Muscle layer of colon (tissue), 2 donors: ENCODE results near the gene PBX3.

Experiments used
- H3K27ac ChIP-seq: one replicate; pipeline ENCODE4 v1.7.0; 2013; ENCODE audit warnings: low read depth, mild to moderate bottlenecking, low read length, moderate library complexity
- H3K27me3 ChIP-seq, 2 donors: one replicate each; pipeline ENCODE4 v1.7.0; 2013; ENCODE audit warnings: low read length in 2 of 2, mild to moderate bottlenecking in 2 of 2; ENCODE audit not compliant: insufficient read depth in 2 of 2, control insufficient read depth in 1 of 2
- H3K36me3 ChIP-seq: one replicate; pipeline ENCODE4 v1.7.0; 2013; ENCODE audit warnings: mild to moderate bottlenecking, low read length; ENCODE audit not compliant: insufficient read depth
- H3K4me1 ChIP-seq: one replicate; pipeline ENCODE4 v1.7.0; 2013; ENCODE audit warnings: mild to moderate bottlenecking, low read length; ENCODE audit not compliant: insufficient read depth
- H3K4me3 ChIP-seq, 2 donors: one replicate each; pipeline ENCODE4 v1.7.0; 2013; ENCODE audit warnings: low read length in 2 of 2, low read depth in 1 of 2, mild to moderate bottlenecking in 1 of 2, moderate library complexity in 1 of 2
- H3K9ac ChIP-seq: one replicate; pipeline ENCODE4 v1.7.0; 2013; ENCODE audit warnings: low read length
- H3K9me3 ChIP-seq: one replicate; pipeline ENCODE4 v1.7.0; 2013; ENCODE audit warnings: mild to moderate bottlenecking, low read length
- donor health status: abdominal sarcoma.
- donor health status: Adenocarcinoma of cecum.

PBX3 gene

DNA sequence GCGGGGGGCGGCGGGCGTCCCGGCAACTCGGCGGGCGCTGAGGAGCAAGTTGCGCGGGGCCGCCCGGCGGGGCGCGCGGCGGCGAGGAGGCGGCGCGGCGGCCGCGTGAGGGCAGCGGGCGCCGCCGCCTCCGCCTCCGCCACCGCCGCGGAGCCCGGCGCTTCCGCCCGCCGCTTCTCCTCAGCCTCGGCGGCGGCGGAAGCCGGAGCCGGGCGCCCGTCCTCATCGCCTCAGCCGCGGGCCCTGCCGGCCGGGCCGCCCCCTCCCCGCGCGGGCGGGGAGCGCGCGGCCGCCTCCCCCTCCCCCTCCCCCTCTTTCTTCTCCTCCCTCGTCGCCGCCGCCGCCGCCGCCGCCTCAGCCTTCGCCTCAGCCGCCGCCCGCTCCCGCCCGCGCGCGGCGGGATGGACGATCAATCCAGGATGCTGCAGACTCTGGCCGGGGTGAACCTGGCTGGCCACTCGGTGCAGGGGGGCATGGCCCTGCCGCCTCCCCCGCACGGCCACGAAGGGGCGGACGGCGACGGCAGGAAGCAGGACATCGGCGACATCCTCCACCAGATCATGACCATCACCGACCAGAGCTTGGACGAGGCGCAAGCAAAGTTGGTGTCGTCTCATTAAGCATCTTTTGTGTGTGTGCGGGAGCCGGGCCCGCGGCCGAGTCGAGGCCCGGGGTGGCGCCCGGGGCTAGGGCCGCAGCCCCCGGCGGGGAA, at the start of gene PBX3:
Gene PBX3, plus strand, starts transcription at position 321 of the 712 bp plus-strand sequence.
- H3K27me3 ChIP-seq = no peaks in the 10 kb centered on the region
- H3K4me1 ChIP-seq = peaks cover 18% of the 10 kb centered on the region
- H3K27ac ChIP-seq = peak within 1 kb of the TSS; percentile 91
- peak within 1 kb of the TSS; percentile 91 to 96 for H3K4me3 ChIP-seq
- peak within 1 kb of the TSS; percentile 68 for H3K9ac ChIP-seq
- no peaks in the 10 kb centered on the region for H3K36me3 ChIP-seq
- H3K9me3 ChIP-seq = no peaks in the 10 kb centered on the region

DNA sequence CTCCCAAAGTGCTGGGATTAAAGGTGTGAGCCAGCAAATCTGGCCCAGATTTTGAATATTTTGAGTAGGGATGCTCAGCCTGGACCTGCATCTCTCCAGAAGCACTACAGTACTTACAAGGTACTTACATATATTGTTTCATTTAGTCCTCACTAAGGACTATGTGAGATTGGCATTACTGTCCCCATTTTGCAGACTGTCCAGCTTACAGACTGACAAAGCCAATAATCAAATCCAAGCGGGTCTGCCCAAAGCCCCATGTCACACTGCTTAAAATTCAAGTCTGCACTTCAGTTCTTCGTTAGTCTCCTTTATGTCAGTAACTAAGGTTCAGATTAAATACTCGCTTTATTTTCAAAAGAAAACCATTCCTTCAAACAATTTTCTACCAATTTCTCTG, 47.3 kb upstream of the PBX3 start:
- Histone ChIP-seq H3K36me3 (no peaks in the 10 kb centered on the region), H3K9me3 (no peaks in the 10 kb centered on the region), H3K27me3 (no peaks in the 10 kb centered on the region), H3K9ac (no peak overlapping the region), H3K4me1 (no peaks in the 10 kb centered on the region), H3K27ac (no peak overlapping the region), H3K4me3 (no peak overlapping the region)

DNA sequence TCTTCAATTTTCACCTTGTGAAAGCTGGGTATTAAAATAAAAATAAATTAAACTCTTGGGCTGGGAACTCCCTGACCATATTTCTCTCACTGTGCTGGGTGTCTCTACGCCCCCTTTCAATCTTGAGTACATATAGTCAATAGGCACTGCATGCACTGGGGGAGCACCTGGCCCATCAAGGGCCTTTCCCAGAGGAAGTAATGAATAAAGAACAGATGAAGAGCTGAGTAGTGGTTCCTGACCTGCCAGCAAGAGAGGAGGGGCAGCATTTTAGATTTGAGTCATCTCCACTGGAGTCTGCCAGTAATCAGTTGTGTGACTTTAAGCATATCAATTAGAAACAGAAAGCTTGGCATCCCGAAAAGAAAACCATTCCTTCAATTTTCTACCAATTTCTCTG, 46.4 kb upstream of the PBX3 start:
- Histone ChIP-seq H3K4me1 (peaks cover 6% of the 10 kb centered on the region), H3K27me3 (no peaks in the 10 kb centered on the region), H3K9ac (no peak overlapping the region), H3K36me3 (no peaks in the 10 kb centered on the region), H3K4me3 (no peak overlapping the region), H3K27ac (no peak overlapping the region), H3K9me3 (no peaks in the 10 kb centered on the region)

DNA sequence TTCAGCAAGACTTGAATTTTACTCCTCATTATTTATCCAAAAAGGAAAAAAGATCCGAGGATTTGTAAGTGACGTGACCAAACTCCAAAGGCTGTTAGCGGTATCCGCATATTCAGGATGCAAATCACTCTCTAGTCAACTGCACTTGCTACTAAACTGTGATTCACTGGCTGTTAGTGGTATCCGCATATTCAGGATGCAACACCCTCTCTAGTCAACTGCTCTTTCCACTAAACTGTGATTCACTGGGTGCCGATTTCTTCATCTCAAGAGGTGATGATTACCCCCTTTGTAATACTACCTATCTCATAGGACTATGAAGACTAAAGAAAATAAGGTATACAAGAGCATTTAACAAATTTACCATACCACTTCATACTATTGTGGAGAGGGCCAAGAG, 45.8 kb upstream of the PBX3 start:
- Histone ChIP-seq H3K9me3 (no peaks in the 10 kb centered on the region), H3K4me1 (peaks cover 12% of the 10 kb centered on the region), H3K27ac (no peak overlapping the region), H3K36me3 (no peaks in the 10 kb centered on the region), H3K9ac (no peak overlapping the region), H3K4me3 (no peak overlapping the region), H3K27me3 (no peaks in the 10 kb centered on the region)

DNA sequence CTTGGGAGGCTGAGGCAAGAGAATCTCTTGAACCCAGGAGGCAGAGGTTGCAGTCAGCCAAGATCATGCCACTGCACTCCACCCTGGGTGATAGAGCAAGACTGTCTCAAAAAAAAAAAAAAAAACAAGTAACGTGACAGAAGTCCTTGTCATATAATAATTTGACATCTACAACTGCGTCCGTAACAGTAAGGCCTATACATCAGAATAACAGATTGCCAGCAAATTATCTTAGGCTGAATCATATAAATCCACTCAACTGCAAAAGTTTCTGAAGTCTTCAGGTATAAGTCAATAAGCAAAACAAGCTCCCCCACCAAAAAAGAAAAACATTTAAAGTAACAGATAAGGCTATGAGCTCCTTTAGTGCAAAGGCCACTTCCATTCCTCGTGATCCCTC, 43.5 kb upstream of the PBX3 start:
- Histone ChIP-seq H3K27ac (no peak overlapping the region), H3K36me3 (no peaks in the 10 kb centered on the region)

DNA sequence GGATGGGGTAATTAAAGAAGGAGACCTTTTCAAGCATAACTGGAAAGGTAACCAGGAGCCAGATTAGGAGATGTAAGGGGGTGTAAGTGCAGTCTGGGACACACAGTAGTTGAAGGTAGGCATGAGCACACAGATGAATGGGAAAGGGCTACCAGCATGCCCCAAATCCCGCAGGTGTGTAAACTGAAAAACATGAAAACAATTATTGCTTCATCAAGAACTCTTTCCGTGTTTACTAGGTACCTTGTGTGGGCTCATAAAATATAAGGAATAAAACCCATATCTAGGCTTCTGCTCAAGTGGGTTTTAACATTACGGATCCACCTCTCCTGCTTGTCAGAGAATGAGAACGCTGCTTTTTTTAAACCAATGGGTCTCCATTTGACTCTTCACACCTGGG, 41.3 kb upstream of the PBX3 start:
- Histone ChIP-seq H3K36me3 (no peaks in the 10 kb centered on the region), H3K27me3 (no peaks in the 10 kb centered on the region), H3K9me3 (no peaks in the 10 kb centered on the region), H3K9ac (peak overlapping the region; percentile 54), H3K27ac (peak overlapping the region; percentile 94), H3K4me3 (peak overlapping the region in 1 of 2 donors; percentile 90), H3K4me1 (peaks cover 20% of the 10 kb centered on the region)

More for the DNA sequence above, 43.5 kb upstream of the PBX3 start:
- no peaks in the 10 kb centered on the region for H3K9me3 ChIP-seq
- peaks cover 20% of the 10 kb centered on the region for H3K4me1 ChIP-seq
- no peak overlapping the region for H3K9ac ChIP-seq
- no peak overlapping the region for H3K4me3 ChIP-seq
- no peaks in the 10 kb centered on the region for H3K27me3 ChIP-seq

DNA sequence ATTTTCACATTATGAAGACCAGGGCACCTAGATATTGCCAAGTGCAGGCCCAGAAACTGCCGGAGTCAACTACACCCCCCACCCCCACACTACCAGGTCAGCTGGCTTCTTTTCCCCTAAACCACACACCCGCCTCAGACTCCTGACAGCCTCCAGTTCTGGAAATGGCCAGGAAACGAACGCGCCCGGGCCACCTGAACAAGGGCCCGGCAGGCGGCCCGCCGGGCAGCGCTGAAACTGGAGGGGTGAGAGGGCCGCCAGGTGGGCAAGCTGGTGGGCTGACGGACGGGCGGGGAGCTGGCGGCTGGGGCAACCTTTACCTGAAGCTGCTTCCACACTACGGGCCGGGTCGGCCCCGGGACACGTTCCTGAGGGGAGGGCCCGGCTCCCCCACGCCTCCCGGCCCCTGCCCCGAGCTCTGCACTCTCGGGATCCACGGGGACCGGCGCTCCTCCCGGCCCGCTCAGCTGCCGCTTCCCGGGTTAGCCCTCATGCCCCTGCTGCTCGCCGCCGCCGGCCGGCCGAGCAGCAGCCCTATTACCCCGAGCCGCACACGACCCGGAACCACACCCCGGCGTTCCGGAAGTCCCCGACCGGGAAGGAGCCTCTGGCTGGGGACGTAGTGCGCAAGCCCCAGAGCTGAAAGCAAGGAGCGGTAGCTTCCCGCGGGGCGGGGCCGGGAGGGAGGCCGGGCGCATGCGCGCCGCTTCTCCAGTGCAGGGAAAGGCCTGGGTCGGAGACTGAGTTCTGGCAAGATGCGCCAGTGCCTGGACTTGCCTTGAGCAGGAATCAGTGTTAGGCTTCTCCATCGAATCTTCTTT, 40.3 kb upstream of the PBX3 start, which contains the start of gene MAPKAP1:
Gene MAPKAP1, minus strand, starts transcription at position 558 of the 821 bp plus-strand sequence. CDS start 34,634 bp downstream, outside the sequence.
- Histone ChIP-seq H3K9me3 (no peaks in the 10 kb centered on the region), H3K27me3 (no peaks in the 10 kb centered on the region), H3K4me1 (peaks cover 20% of the 10 kb centered on the region), H3K4me3 (peak within 1 kb of the TSS; percentile 90 to 94), H3K36me3 (no peaks in the 10 kb centered on the region), H3K9ac (peak within 1 kb of the TSS; percentile 68), H3K27ac (peak within 1 kb of the TSS; percentile 94)

DNA sequence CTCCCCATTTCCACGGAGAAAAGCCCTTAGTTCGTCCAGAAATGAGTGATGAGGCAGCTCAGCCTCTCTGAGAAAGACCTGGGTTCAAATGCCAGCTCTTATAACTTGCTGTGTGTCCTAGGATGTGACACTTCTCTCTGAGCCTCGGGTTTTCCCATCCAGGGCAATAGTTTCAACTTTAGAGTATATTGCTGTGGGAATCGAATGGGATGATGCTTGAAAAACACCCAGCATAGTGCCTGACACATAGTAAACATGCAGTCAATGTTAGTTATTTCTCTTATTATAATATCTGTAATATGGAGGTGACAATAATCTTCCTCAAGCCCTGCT, 39.7 kb upstream of the PBX3 start:
- Histone ChIP-seq H3K4me1 (peaks cover 20% of the 10 kb centered on the region), H3K4me3 (peak overlapping the region in 1 of 2 donors; percentile 90), H3K27me3 (no peaks in the 10 kb centered on the region), H3K9ac (peak overlapping the region; percentile 68), H3K9me3 (no peaks in the 10 kb centered on the region), H3K36me3 (no peaks in the 10 kb centered on the region), H3K27ac (peak overlapping the region; percentile 94)

DNA sequence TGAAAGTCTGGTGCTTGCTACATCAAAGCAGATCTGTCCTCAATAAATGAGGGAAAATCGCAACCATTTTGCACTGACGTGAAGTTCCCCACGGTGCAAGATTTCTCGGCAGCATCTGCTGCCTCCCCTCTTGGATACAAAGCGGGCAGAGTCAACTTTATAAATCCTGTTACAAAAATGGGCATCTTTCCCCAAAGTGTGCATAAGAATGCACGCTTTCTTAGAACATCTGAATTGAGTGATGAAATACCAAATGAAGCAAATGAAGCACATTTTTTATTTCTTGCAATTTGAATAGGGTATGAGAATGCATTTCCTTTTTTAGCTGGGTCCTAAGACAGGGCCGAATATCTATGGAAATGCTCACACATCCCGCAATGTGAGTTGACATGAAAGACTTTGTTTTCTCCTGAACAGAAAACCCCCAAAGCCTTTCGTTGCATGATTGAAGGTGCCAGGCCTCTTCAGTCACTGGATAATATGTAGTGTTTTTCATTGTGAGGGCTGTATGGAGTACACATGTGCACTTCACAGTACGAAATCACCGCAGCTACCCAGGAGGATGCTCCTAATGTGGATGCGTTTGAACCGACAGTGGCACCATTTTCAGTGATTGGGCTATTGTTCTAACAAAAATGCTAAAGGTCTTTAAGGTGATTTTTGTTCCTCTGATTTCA, 20.6 kb upstream of the PBX3 start:
- Histone ChIP-seq H3K27me3 (no peaks in the 10 kb centered on the region), H3K9ac (no peak overlapping the region)

DNA sequence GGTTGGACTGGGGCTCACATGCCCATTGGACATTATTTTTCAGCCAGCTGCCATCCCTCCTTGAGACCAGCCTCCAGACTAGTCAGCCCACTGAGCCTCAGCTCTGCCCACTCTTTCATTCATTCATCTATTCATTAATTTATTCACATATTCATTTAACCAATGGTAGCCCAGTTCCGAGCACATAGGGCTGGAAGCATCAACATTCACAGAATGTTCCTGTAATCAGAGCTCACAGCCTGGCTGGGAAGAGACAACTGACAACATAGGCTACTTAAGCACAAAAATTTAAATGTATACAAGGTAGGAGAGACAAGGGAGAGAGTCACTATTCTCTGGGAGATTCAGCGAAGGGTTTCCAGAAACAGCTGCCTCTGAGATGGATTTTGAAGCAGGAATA, 17.0 kb upstream of the PBX3 start:
- Histone ChIP-seq H3K27me3 (no peaks in the 10 kb centered on the region), H3K27ac (no peak overlapping the region), H3K9me3 (no peaks in the 10 kb centered on the region), H3K4me3 (no peak overlapping the region), H3K4me1 (no peaks in the 10 kb centered on the region), H3K36me3 (no peaks in the 10 kb centered on the region), H3K9ac (no peak overlapping the region)

More for the DNA sequence above, 20.6 kb upstream of the PBX3 start:
- H3K9me3 ChIP-seq = no peaks in the 10 kb centered on the region
- H3K36me3 ChIP-seq = no peaks in the 10 kb centered on the region
- H3K4me3 ChIP-seq = no peak overlapping the region
- no peaks in the 10 kb centered on the region for H3K4me1 ChIP-seq
- no peak overlapping the region for H3K27ac ChIP-seq

DNA sequence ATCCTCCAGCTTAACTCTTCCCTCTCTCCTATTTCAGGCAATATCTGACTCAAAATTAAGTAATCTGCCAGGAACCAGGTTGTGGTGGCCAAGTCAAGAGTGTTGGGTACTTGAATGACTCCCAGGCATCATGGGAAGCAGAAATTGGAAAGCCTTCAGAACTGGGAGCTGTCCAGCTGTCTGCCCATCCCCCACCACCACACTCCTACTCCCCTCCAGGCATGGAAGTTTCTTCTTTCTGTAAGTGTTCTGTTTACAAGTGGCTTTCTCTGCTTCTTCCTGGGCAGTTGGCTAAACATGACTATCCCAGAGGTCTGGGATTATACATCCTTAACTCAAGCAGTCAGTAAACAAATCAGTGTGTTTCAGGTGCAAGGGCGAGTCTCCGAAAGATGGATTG, 14.6 kb upstream of the PBX3 start:
- no peak overlapping the region for H3K4me3 ChIP-seq
- H3K9me3 ChIP-seq = no peaks in the 10 kb centered on the region
- no peaks in the 10 kb centered on the region for H3K27me3 ChIP-seq
- H3K27ac ChIP-seq = no peak overlapping the region
- H3K36me3 ChIP-seq = no peaks in the 10 kb centered on the region
- no peak overlapping the region for H3K9ac ChIP-seq
- no peaks in the 10 kb centered on the region for H3K4me1 ChIP-seq
